Esophagus (tissue), 2 donors: Measurements from ENCODE around the gene BCLAF1. TPM values are rescaled to one million over a fixed set of nuclear protein-coding genes. Genes with fewer than 3 reads are reported as not detected.
"Not testable (repeated sequence)": the region's sequence is repeated elsewhere in the genome, so short reads cannot be mapped to it uniquely, and the experiment has no call there.

Experiments
- H3K27ac ChIP-seq, 2 donors: one replicate each; pipeline ENCODE4 v1.5.1; 2013; ENCODE audit warnings: low read depth in 2 of 2, mild to moderate bottlenecking in 2 of 2, inconsistent platforms in 1 of 2, low read length in 1 of 2, moderate library complexity in 1 of 2
- H3K27me3 ChIP-seq, 2 donors: one replicate each; pipeline ENCODE4 v1.6.1; 2013; ENCODE audit warnings: low read length in 2 of 2, control low read depth in 1 of 2, mild to moderate bottlenecking in 1 of 2; ENCODE audit not compliant: insufficient read depth in 2 of 2, control insufficient read depth in 1 of 2
- H3K36me3 ChIP-seq, 2 donors: one replicate each; pipeline ENCODE4 v1.6.1; 2013; ENCODE audit warnings: low read length in 1 of 2; ENCODE audit not compliant: control insufficient read depth in 2 of 2, insufficient read depth in 2 of 2
- H3K4me1 ChIP-seq, 2 donors: one replicate each; pipeline ENCODE4 v1.6.1; 2013; ENCODE audit warnings: low read length in 1 of 2; ENCODE audit not compliant: control insufficient read depth in 2 of 2, insufficient read depth in 2 of 2
- H3K4me3 ChIP-seq, 2 donors: one replicate each; pipeline ENCODE4 v1.5.1; 2013; ENCODE audit warnings: low read length in 2 of 2, mild to moderate bottlenecking in 2 of 2, low read depth in 1 of 2, moderate library complexity in 1 of 2
- H3K9me3 ChIP-seq, 2 donors: one replicate each; pipeline ENCODE4 v1.6.1; 2013; ENCODE audit warnings: mild to moderate bottlenecking in 2 of 2, low read depth in 1 of 2, low read length in 1 of 2, moderate library complexity in 1 of 2; ENCODE audit not compliant: control insufficient read depth in 2 of 2, insufficient read depth in 1 of 2
- WGBS, 2 donors: extraction: QIAGEN DNeasy Blood & Tissue Kit; methylation state at CpG; one replicate each; pipeline ENCODE4 v1.1.7; 2013; 5-methylcytosine and 5-hydroxymethylcytosine counted together
- polyA plus RNA-seq, 2 donors: library from polyadenylated mRNA; stranded (reverse); fragments of 200-250 nt; gene quantifications; one replicate each; pipeline ENCODE4 v1.2.3, GENCODE V29; 2013
- donor health status: healthy with polysubstance abuse.
- donor health status: Bipolar disorder and iron deficiency.

Gene BCLAF1
- polyA plus RNA-seq, 2 donors = 20.3 to 22.4 TPM

DNA sequence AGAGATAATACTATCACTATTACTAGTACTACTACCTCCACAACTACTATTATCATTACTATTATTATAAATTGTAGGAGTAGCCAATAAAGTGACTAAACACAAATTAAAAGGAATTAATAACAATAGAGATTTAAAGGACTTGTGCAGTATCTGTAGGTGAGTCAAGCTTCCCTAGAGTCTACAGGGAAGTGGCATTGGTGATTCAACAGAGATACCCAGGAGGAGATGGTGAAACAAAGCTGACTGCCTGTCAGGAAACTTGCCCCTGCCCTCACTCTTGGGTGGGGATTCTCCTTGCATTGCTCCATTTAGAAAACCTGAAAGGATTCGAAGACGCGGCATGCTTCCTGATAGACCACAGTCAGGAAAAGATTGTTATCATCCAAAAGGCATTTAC lies 23.3 kb upstream of the BCLAF1 start:
- Histone ChIP-seq H3K9me3 (no peaks in the 10 kb centered on the region), H3K4me1 (no peaks in the 10 kb centered on the region), H3K36me3 (no peaks in the 10 kb centered on the region), H3K27ac (no peak overlapping the region), H3K4me3 (no peak overlapping the region), H3K27me3 (no peaks in the 10 kb centered on the region)
- WGBS, 2 donors = 80 to 89% methylated on average over 3 of the region's 3 CpGs

- H3K27ac ChIP-seq = no peak overlapping the region
- 88 to 95% methylated on average over 1 of the region's 1 CpG for WGBS, 2 donors
Measured at GRCh38 chr6:136309729-136310311, 20.2 kb upstream of the BCLAF1 start.

DNA sequence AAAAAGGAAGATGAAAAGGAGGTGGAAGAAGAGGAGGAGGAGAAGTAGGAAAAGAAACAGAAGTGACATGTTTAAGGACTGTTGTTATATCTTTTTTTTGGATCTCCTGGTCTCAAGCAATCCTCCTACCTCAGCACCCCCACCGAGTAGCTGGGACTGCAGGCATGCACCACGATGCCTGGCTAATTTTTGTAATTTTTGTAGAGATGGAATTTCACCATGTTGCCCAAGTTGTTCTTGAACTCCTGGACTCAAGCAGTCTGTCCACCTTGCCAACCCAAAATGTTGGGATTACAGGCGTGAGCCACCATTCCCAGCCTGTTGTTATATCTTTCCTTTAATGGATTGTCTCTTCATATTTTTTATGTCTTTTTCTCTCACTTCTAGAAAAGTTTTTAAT lies 19.5 kb upstream of the BCLAF1 start:
- Histone ChIP-seq H3K36me3 (no peaks in the 10 kb centered on the region), H3K27ac (no peak overlapping the region), H3K4me3 (no peak overlapping the region), H3K4me1 (no peaks in the 10 kb centered on the region), H3K27me3 (no peaks in the 10 kb centered on the region), H3K9me3 (no peaks in the 10 kb centered on the region)
- WGBS, 2 donors = 70 to 87% methylated on average over 3 of the region's 3 CpGs

More at GRCh38 chr6:136309729-136310311, 20.2 kb upstream of the BCLAF1 start:
- H3K9me3 ChIP-seq = no peaks in the 10 kb centered on the region
- H3K4me1 ChIP-seq = no peaks in the 10 kb centered on the region
- H3K27me3 ChIP-seq = no peaks in the 10 kb centered on the region
- H3K4me3 ChIP-seq = no peak overlapping the region
- no peaks in the 10 kb centered on the region for H3K36me3 ChIP-seq

DNA sequence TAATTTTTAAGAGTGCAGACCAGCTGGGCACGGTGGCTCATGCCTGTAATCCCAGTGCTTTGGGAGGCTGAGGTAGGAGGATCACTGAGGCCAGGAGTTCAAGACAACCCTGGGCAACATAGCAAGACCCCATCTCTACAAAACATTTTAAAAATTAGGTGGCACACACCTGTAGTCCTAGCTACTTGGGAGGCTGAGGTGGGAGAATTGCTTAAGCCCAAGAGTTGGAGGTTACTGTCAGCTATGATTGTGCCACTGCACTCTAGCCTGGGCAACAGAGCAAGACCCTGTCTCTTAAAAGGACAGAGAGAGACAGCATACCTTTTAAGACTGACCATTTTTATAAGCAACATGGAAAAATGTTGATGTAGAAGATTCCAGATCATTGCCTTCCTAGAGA lies 18.8 kb upstream of the BCLAF1 start:
- H3K36me3 ChIP-seq, H3K4me3 ChIP-seq, H3K9me3 ChIP-seq, H3K27ac ChIP-seq, H3K27me3 ChIP-seq, H3K4me1 ChIP-seq: not testable (repeated sequence)
- 87 to 88% methylated on average over 1 of the region's 1 CpG for WGBS, 2 donors

- Histone ChIP-seq H3K27me3 (no peaks in the 10 kb centered on the region), H3K4me3 (no peak overlapping the region), H3K27ac (no peak overlapping the region), H3K4me1 (no peaks in the 10 kb centered on the region), H3K9me3 (no peaks in the 10 kb centered on the region), H3K36me3 (no peaks in the 10 kb centered on the region)
Measured at GRCh38 chr6:136307351-136307750, 17.7 kb upstream of the BCLAF1 start.

GRCh38 chr6:136306466-136306865 lies 16.8 kb upstream of the BCLAF1 start:
- H3K4me1 ChIP-seq = no peaks in the 10 kb centered on the region
- H3K27me3 ChIP-seq = no peaks in the 10 kb centered on the region
- 84 to 90% methylated on average over 1 of the region's 1 CpG for WGBS, 2 donors
- H3K27ac ChIP-seq = no peak overlapping the region
- no peak overlapping the region for H3K4me3 ChIP-seq
- H3K9me3 ChIP-seq = no peaks in the 10 kb centered on the region
- H3K36me3 ChIP-seq = no peaks in the 10 kb centered on the region

DNA sequence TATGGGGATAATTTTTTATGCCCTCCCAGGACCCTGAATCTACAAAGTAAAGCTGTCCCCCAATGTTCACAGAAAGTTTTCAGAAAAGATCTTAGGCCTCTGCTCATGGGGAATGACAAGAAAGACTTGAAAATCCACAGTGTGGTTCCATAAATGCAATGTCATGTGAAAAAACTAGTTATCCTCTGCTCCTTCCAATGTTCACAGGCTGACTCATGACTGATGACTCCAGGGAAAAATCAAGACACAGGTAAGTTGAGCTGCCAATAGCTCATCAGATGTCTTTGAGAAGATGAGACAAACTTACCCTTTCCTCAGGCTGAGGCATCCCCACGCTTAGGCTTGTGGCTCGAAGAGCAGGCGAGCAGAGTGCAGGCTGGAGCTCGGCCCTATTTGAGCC lies 14.8 kb upstream of the BCLAF1 start:
- Histone ChIP-seq H3K27me3 (no peaks in the 10 kb centered on the region), H3K4me1 (no peaks in the 10 kb centered on the region), H3K9me3 (no peaks in the 10 kb centered on the region), H3K36me3 (no peaks in the 10 kb centered on the region), H3K27ac (peak overlapping the region in 1 of 2 donors; percentile 26), H3K4me3 (no peak overlapping the region)
- 57 to 60% methylated on average over 4 of the region's 4 CpGs for WGBS, 2 donors

- H3K27me3 ChIP-seq = no peaks in the 10 kb centered on the region
- no peaks in the 10 kb centered on the region for H3K36me3 ChIP-seq
- no peaks in the 10 kb centered on the region for H3K9me3 ChIP-seq
- WGBS, 2 donors = 81 to 85% methylated on average over 3 of the region's 3 CpGs
- peak overlapping the region; percentile 17 to 57 for H3K27ac ChIP-seq
- H3K4me3 ChIP-seq = no peak overlapping the region
- H3K4me1 ChIP-seq = no peaks in the 10 kb centered on the region
Measured at GRCh38 chr6:136303516-136303915, 13.9 kb upstream of the BCLAF1 start.

DNA sequence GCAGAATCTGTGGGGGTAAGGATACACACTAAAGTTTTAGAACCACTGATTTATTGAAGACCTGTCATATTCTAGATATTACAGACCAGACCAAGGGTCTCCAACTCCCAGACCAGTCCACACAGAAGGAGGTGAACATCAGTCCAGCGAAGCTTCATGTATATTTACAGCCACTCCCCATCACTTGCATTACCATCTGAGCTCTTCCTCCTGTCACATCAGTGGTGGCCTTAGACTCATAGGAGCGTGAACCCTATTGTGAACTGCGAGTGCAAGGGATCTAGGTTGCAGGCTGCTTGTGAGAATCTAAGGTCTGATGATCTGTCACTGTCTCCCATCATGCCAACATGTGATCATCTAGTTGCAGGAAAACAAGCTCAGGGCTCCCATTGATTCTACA lies 5.0 kb upstream of the BCLAF1 start:
- WGBS, 2 donors = 92% methylated on average over 3 of the region's 3 CpGs
- no peaks in the 10 kb centered on the region for H3K4me1 ChIP-seq
- H3K4me3 ChIP-seq = no peak overlapping the region
- H3K27ac ChIP-seq = no peak overlapping the region
- no peaks in the 10 kb centered on the region for H3K36me3 ChIP-seq
- H3K9me3 ChIP-seq = no peaks in the 10 kb centered on the region
- H3K27me3 ChIP-seq = no peaks in the 10 kb centered on the region

DNA sequence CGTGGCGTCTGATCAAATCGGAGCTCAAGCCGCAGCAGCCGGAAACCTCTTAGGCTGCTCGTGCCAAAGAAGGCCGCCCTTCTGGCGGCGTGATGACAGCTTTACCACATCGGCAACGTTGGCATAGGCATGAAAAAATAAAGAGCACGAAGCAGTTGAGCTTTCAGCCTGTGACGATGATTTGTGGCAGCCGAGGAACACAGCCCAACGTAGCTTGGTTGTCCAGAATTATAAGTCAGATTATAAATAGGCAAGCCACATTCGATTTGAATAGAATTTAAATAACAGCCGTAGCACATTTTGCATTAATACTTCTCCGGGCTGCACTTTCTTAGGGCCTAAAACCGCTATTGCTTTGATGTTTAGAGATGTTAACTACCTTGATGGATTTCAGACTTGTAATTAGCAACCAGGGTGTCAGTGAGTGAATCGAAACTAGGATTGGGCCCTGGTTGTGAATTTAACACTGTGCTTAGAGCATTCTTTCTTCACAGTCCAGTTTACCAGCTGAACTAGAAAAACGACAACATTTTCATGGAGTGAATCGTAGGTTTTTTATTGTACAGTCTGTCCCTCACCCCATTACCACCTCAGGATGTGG lies 864 bp upstream of the BCLAF1 start:
- Histone ChIP-seq H3K4me1 (peaks cover 0 to 4% of the 10 kb centered on the region in 2 donors), H3K27ac (peak overlapping the region; percentile 98 to 100), H3K9me3 (no peaks in the 10 kb centered on the region), H3K4me3 (peak overlapping the region; percentile 59 to 95), H3K27me3 (no peaks in the 10 kb centered on the region), H3K36me3 (no peaks in the 10 kb centered on the region)
- 1% methylated on average over 22 of the region's 22 CpGs for WGBS, 2 donors
